ENCODE results near the gene SFTA2. TPM values are rescaled to one million over a fixed set of nuclear protein-coding genes. Genes with fewer than 3 reads are reported as not detected.

The SFTA2 gene
- total and polyA plus RNA-seq, 10 of the 15 experiments (the other 5 are each of a cell fraction or from before 2014, with no cell fraction given): 0.15 to 0.92 (median 0.33) TPM; not detected in 4

GRCh38 chr6:30939473-30939872 is 7.5 kb upstream of the SFTA2 start:
- Histone ChIP-seq H3K27ac (ENCODE audit: control insufficient read depth, insufficient read depth) (no peak overlapping the region), H3K4me2 (ENCODE audit: control insufficient read depth, insufficient read depth) (no peak overlapping the region), H3K36me3 (ENCODE audit: control insufficient read depth in 2 of 2, insufficient read depth in 2 of 2, low read length in 1 of 2) (no peaks in the 10 kb centered on the region), H3K27me3 (replicated peaks in 1 of 2; ENCODE audit: control insufficient read depth in 2 of 2, insufficient read depth in 2 of 2, low read length in 1 of 2) (peaks cover 0 to 5% of the 10 kb centered on the region in 2 experiments; a peak in 3 of 4 replicates), H4K20me1 (ENCODE audit: control insufficient read depth, insufficient read depth) (no peaks in the 10 kb centered on the region; the same call in 1 of the 2 replicates), H3K79me2 (ENCODE audit: control insufficient read depth, insufficient read depth, low read length) (no peaks in the 10 kb centered on the region), H3K4me3 (no peak overlapping the region), H2AFZ (ENCODE audit: control insufficient read depth, low read depth, low read length) (no peak overlapping the region), H3K9ac (ENCODE audit: control insufficient read depth, insufficient read depth, low read length) (no peak overlapping the region), H3K4me1 (ENCODE audit: control insufficient read depth, insufficient read depth, low read length) (no peaks in the 10 kb centered on the region), H3K9me3 (replicated peaks; ENCODE audit: control insufficient read depth, insufficient read depth, low read length) (no peaks in the 10 kb centered on the region)
- intact Hi-C loops (cut with micrococcal nuclease; ENCODE audit: unreplicated experiment): no loop called here
- FAIRE-seq: no peak
- SMC1A ChIA-PET (ENCODE audit: uncharacterized antibody, unreplicated experiment): no interaction called here
- TF ChIP-seq BMI1 (IDR thresholded peaks at IDR 0.05; ENCODE audit: borderline replicate concordance): no peak
- POLR2A ChIA-PET: no interaction called here
- CTCF ChIA-PET: no interaction called here
- in situ Hi-C loops (cut with MboI): no loop called here
- 17% methylated on average over 3 of the region's 3 CpGs for WGBS (ENCODE audit: insufficient coverage, insufficient replicate concordance, low lambda C conversion rate, missing lambda C conversion rate)
- RAD21 ChIA-PET (ENCODE audit: unreplicated experiment): no interaction called here
- no TSS peak for BruUV-seq (replicated peaks)
- DNase-seq (ENCODE audit: low read depth, low spot score): no peak
- ATAC-seq: no peak

GRCh38 chr6:30938730-30939129 is 6.8 kb upstream of the SFTA2 start:
- Histone ChIP-seq H4K20me1 (ENCODE audit: control insufficient read depth, insufficient read depth) (no peaks in the 10 kb centered on the region; the same call in 1 of the 2 replicates), H3K79me2 (ENCODE audit: control insufficient read depth, insufficient read depth, low read length) (no peaks in the 10 kb centered on the region), H3K4me2 (ENCODE audit: control insufficient read depth, insufficient read depth) (no peak overlapping the region), H3K27ac (ENCODE audit: control insufficient read depth, insufficient read depth) (no peak overlapping the region), H3K4me3 (no peak overlapping the region), H2AFZ (ENCODE audit: control insufficient read depth, low read depth, low read length) (no peak overlapping the region), H3K9ac (ENCODE audit: control insufficient read depth, insufficient read depth, low read length) (no peak overlapping the region), H3K27me3 (replicated peaks in 1 of 2; ENCODE audit: control insufficient read depth in 2 of 2, insufficient read depth in 2 of 2, low read length in 1 of 2) (peaks cover 0 to 5% of the 10 kb centered on the region in 2 experiments; a peak in 3 of 4 replicates), H3K9me3 (replicated peaks; ENCODE audit: control insufficient read depth, insufficient read depth, low read length) (no peaks in the 10 kb centered on the region), H3K36me3 (ENCODE audit: control insufficient read depth in 2 of 2, insufficient read depth in 2 of 2, low read length in 1 of 2) (no peaks in the 10 kb centered on the region), H3K4me1 (ENCODE audit: control insufficient read depth, insufficient read depth, low read length) (no peaks in the 10 kb centered on the region)
- DNase-seq (ENCODE audit: low read depth, low spot score) (no peak), ATAC-seq (no peak), FAIRE-seq (no peak)
- in situ Hi-C loops (cut with MboI) (no loop called here), intact Hi-C loops (cut with micrococcal nuclease; ENCODE audit: unreplicated experiment) (no loop called here)
- ChIA-PET SMC1A (ENCODE audit: uncharacterized antibody, unreplicated experiment) (no interaction called here), CTCF (no interaction called here), POLR2A (no interaction called here), RAD21 (ENCODE audit: unreplicated experiment) (no interaction called here)
- WGBS (ENCODE audit: insufficient coverage, insufficient replicate concordance, low lambda C conversion rate, missing lambda C conversion rate): 12% methylated on average over 4 of the region's 4 CpGs
- no peak for TF ChIP-seq RUNX3 (IDR thresholded peaks at IDR 0.05; ENCODE audit: low read length)
- no peak for TF ChIP-seq WRNIP1 (IDR thresholded peaks at IDR 0.05; ENCODE audit: borderline replicate concordance, low read depth, low read length)
- TF ChIP-seq BCL11A (IDR thresholded peaks at IDR 0.05; ENCODE audit: low read depth, low read length): no peak
- TF ChIP-seq ZBTB40 (IDR thresholded peaks at IDR 0.05; ENCODE audit: borderline replicate concordance): no peak
- TF ChIP-seq NR2F1 (conservative IDR thresholded peaks at IDR 0.05): no peak
- no peak for TF ChIP-seq ZBED1 (IDR thresholded peaks at IDR 0.05; ENCODE audit: borderline replicate concordance)
- no TSS peak for BruUV-seq (replicated peaks)
